Stimulated activated CD4-positive, alpha-beta T cell treated with anti-CD3 and anti-CD28 coated beads, Interleukin-1b, Interleukin-23, amount 100 ng/mL, for 48 hours (primary cell): ENCODE data around the gene IFITM10.
"Not testable (repeated sequence)": the region's sequence is repeated elsewhere in the genome, so short reads cannot be mapped to it uniquely, and the experiment has no call there.

Experiments used
- DNase-seq: peaks from one replicate; pipeline ENCODE4 v3.0.0-alpha.2; 2020

Gene IFITM10

GRCh38 chr11:1777737-1778136, 27.3 kb upstream of the IFITM10 start:
- DNase-seq: no peak

- no peak for DNase-seq
These were observed 26.7 kb upstream of the IFITM10 start for GRCh38 chr11:1776944-1777715.

GRCh38 chr11:1776331-1776851, 26.0 kb upstream of the IFITM10 start:
- no peak for DNase-seq

GRCh38 chr11:1774886-1775285, 24.5 kb upstream of the IFITM10 start:
- no peak for DNase-seq

- no peak for DNase-seq
These were observed 23.7 kb upstream of the IFITM10 start for GRCh38 chr11:1773994-1774550.

GRCh38 chr11:1773131-1773993, 23.0 kb upstream of the IFITM10 start:
- DNase-seq: no peak

- peak; percentile 63 for DNase-seq
These were observed 22.1 kb upstream of the IFITM10 start for GRCh38 chr11:1772270-1773130.

- no peak for DNase-seq
These were observed 21.3 kb upstream of the IFITM10 start for GRCh38 chr11:1771700-1772099.

- DNase-seq: no peak
These were observed 20.9 kb upstream of the IFITM10 start for GRCh38 chr11:1771273-1771672.

GRCh38 chr11:1770528-1770927, 20.1 kb upstream of the IFITM10 start:
- peak; percentile 0 for DNase-seq

GRCh38 chr11:1770061-1770460, 19.7 kb upstream of the IFITM10 start:
- peak; percentile 0 for DNase-seq

- DNase-seq: not testable (repeated sequence)
These were observed 19.0 kb upstream of the IFITM10 start for GRCh38 chr11:1769304-1769936.

GRCh38 chr11:1768141-1768469, 17.7 kb upstream of the IFITM10 start:
- no peak for DNase-seq

- no peak for DNase-seq
These were observed 17.2 kb upstream of the IFITM10 start for GRCh38 chr11:1767399-1768140.

- DNase-seq: no peak
These were observed 16.5 kb upstream of the IFITM10 start for GRCh38 chr11:1766719-1767398.

GRCh38 chr11:1765871-1766718, 15.7 kb upstream of the IFITM10 start:
- DNase-seq: no peak

GRCh38 chr11:1763796-1764661, 13.6 kb upstream of the IFITM10 start, which contains the start of gene CTSD:
TSS of gene CTSD (minus strand) at chr11:1763927. CDS start at chr11:1763859, 68 bp downstream.
- peak; percentile 85 for DNase-seq

GRCh38 chr11:1763336-1763795, 13.0 kb upstream of the IFITM10 start:
- no peak for DNase-seq
